HG03575 (cell line): ENCODE data around the gene NUTM2A.
"Not testable (repeated sequence)": the region's sequence is repeated elsewhere in the genome, so short reads cannot be mapped to it uniquely, and the experiment has no call there.

Experiments
- ATAC-seq: cut with Tn5 transposase; IDR thresholded peaks from one replicate; pipeline ENCODE4 v1.9.1; 2021; ENCODE audit not compliant: unreplicated experiment, insufficient number of reproducible peaks, low FRiP score; ENCODE audit errors: extremely low read depth

The NUTM2A gene, protein sequence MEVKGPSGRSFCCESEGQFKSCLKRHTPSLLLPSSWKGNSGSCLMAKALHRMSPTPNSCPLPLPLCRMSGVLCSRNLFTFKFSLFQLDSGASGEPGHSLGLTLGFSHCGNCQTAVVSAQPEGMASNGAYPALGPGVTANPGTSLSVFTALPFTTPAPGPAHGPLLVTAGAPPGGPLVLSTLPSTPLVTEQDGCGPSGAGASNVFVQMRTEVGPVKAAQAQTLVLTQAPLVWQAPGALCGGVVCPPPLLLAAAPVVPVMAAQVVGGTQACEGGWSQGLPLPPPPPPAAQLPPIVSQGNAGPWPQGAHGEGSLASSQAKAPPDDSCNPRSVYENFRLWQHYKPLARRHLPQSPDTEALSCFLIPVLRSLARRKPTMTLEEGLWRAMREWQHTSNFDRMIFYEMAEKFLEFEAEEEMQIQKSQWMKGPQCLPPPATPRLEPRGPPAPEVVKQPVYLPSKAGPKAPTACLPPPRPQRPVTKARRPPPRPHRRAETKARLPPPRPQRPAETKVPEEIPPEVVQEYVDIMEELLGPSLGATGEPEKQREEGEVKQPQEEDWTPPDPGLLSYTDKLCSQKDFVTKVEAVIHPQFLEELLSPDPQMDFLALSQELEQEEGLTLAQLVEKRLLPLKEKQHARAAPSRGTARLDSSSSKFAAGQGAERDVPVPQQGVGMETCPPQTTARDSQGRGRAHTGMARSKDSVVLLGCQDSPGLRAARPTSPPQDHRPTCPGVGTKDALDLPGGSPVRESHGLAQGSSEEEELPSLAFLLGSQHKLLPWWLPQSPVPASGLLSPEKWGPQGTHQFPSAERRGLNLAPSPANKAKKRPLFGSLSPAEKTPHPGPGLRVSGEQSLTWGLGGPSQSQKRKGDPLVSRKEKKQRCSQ

DNA sequence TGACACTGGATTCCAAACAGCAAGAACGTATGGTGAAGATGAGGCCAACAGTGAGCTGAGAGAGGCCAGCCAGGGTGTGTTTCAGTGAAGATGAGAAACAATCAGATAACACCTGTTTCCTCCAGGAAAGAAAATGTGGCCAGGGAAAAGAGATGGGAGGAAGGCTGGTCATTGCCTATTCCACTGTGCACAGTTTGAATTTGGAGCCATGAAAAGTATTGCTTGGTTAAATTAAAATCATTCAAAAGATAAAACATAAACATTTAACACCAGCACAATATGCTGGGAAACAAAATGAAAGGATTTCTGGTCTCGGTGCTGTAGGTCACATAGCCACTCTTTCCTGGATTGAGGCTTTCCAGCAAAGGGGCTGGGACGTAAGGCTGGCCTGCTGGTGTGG, at the start of gene NUTM2A:
Gene NUTM2A (plus strand): TSS at position 301 of the 400 bp plus-strand sequence. CDS start 383 bp downstream, outside the sequence.
- ATAC-seq = not testable (repeated sequence)

DNA sequence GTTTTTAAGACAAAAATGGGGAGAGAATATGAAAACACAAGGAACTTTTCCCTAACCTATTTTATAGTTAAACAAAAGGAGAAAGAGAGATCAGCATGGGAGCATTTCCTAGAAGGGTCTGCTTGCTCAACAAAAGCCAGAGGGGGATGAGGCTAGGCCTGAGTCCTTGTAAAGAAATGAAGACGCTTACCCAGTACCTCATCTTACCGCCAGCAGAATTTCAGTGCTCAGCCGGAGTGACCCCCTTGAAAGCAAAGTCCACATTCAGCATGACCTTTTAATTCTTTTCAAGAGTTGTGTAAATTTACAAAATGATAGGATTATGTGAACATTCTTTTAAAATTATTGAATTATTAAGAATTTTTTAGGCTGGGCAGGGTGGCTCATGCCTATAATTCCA, 47.7 kb upstream of the NUTM2A start:
- not testable (repeated sequence) for ATAC-seq

DNA sequence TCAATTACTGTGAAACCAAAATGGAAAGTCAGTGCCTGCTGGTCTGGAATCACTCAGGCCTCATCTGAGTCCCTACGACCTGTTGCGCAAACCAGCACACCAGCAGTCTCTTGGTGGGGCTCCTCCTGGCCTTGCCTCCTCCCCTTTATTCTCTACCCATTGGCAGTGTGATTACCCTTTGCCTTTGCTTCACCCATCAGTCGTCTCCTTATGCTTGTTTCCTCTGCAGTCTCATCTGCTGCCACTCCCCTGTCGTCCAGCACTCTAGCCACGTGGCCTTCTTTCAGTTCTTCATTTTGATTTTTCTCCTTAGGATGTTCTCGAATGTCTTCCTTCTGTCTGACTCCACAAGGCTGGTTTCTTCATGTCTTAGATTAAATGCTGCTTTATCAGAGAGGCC, 40.8 kb upstream of the NUTM2A start:
- ATAC-seq = not testable (repeated sequence)

DNA sequence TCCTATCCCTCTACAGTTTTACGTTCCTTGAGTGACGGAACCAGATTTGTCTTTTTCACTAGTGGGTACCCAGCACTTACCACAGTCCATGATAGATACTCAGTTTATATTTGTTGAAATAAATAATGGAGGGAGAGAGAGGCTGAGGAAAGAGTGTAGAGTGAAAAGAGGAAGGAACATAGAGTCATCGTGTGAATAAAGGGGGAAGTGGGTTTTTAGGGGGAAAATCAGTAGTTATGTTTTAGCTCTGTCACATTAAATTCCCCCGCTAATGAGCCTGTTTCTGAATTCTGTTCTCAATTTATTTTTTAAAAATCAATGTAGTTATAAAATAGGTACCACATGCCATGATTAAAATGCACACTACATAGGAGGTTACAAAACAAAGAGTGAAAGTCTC, 39.2 kb upstream of the NUTM2A start:
- not testable (repeated sequence) for ATAC-seq

DNA sequence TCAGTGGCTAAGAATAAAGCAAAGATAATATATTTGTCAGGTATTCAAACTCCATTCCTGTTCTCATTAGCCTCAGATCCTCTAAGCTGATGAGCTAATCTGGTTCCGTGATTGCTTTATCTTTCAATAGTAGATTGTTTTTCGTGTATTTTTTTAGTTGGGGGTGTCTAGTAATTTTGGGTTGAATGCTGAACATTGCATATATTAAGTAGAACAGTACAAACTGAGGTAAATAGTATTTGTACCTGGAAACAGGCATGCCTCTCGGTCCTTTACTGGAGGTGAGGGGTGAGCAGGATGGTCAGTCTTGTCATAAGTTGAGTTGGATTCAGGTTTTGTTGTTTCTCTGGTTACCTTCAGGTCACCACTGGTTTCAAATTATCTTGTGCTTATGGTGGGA, 37.7 kb upstream of the NUTM2A start:
- ATAC-seq = not testable (repeated sequence)

DNA sequence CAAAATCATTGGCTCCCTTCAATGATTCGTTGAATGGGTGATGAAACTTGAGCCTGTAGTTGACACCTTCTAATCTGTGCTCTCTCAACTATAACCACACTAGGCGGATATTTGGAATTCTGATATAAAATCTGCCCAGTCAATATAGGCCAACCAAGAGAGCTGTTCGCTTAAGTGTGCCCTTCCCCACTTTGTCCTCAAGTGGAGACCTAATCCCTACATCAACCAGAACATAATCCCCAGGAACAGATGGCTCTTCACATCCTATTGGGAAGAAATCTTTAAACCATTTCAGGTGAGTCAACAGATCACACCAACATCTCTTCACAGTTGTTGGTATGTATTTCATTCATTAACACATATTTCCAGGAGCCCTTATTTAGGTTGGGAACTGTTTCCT, 33.4 kb upstream of the NUTM2A start:
- not testable (repeated sequence) for ATAC-seq

DNA sequence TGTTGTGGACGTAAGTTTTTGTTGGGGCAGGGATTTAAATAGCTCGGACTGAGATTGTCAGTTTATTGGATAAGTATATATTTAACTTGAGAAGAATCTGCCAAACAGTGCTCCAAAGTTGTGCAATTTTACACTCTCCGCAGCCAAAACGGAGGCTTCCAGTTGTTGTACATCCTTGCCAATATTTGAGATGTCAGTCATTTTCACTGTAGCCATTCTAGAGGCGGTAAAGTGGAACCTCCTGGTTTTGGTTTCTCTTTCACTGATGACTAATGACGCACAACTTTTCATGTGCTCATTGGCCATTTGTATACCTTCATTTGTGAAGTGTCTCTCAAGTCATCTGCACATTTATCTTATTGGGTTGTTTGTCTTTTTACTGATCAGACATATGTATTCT, 24.3 kb upstream of the NUTM2A start:
- ATAC-seq = peak; percentile 60

DNA sequence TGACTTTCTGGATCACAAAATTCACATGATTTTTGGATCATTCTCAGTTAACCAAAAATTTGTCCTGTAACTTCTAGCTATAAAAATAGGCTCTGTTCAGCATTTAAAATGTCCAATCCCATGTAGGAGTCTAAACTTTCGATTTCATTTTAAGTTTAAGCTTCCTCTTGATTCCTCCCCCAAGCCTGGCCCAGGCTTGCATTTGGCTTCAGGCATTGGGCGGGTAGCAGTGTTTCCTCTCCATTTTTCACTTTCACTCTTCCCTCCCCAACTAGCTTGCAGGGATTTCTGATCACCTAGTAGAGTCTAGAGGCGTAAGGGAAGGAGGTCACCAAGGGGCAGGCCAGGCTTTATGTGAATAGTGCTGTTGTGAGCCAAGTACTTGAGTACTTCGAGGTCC, 20.4 kb upstream of the NUTM2A start:
- ATAC-seq = not testable (repeated sequence)

DNA sequence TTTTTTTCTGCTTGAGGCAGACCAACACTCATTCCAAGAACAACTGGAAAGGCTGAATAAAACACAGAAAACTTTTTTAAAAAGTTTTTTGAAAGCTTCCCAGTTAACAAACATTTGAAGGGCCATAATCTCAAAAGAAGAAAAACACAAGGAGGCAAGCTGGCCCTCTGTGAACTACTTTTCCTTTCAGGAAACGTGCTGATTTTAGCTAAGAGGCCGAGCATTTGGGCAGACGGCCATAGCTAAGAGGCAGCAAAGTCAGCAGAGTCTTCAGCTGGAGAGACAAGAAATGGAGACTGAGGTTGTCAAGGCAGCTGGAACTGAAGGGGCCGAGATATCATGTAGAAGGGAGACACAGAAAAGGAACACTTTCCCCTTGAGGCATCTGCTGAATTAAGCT, 18.3 kb upstream of the NUTM2A start:
- ATAC-seq = not testable (repeated sequence)

DNA sequence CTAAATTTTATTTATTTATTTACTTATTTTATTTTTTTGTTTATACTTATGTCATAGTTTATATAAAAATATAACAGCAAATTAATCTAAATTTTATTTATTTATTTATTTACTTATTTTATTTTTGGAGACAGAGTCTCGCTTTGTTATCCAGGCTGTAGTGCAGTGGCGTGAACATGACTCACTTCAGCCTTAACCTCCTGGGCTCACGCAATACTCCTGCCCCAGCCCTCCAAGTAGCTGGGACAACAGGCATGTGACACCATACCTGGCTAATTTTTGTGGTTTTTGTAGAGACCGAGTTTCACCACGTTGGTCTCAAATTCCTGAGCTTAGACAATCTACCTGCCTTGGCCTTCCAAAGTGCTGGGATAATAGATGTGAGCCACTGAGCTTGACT, 14.9 kb upstream of the NUTM2A start:
- ATAC-seq = not testable (repeated sequence)

DNA sequence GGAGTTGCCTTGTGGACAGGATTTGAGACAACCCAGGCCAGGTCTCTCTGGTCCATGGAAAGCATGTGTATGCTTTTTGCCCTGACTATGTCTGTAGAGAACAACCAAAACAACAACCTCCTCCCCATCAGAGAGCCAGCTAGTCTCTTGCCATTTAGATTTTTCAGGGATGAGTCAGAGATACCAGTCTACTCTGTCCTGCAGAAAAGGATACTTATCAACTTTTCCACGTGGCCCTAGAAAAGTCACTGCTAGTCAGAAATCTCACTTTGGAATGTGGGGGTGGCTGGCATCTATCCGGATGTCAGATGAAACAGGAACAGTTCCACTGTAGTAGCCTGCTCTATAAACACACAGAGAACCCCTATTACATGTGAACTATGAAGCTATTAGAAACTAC, 13.4 kb upstream of the NUTM2A start:
- not testable (repeated sequence) for ATAC-seq

DNA sequence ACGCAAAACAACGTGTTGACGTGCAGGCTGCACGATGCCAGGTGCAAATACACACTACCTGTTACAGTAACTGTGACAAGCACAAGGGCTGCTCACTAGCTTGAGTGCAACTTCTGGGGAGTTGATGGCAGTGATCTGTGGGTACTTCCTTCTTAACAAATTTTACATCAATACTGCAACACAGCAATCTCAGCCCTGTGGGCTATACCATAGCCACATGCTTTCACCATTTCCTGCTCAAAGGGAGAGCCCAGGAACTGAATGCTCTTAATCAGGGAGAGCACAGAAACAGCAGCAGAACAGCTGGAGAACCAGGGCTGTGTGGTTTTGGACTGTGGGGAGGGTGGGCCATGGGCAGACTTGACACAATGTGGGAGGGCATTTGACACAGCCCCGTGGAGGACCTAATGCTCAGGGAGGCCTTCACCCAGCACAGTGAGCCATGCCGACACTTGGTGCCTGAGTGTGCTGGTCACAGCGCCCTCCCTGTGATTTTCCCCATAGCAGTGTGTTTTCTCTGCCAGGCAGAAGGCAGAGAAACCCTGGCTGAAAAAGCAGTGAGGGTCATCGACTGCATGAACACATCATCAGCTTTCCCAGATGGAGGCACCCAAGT, 12.0 kb upstream of the NUTM2A start:
- not testable (repeated sequence) for ATAC-seq

DNA sequence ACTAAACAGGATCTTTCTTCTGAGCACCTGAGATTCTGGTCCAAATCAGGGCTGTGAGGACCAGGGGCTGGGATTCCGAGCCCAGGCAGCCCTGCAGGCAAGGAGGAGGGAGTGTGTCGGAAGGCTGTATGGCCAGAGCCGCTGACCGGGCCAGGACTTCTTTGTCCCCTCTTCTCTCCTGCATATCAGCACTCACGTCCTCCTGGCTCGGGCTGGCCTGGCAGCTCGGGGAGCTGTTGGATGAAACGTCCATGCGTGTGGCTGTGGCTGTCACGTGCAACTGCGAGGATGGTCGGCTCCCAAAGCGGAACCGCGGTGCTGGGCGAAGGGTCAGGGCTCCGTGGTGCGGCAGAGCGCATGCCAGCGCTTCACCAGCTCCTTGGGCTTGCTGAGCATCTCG, 11.4 kb upstream of the NUTM2A start:
- not testable (repeated sequence) for ATAC-seq

DNA sequence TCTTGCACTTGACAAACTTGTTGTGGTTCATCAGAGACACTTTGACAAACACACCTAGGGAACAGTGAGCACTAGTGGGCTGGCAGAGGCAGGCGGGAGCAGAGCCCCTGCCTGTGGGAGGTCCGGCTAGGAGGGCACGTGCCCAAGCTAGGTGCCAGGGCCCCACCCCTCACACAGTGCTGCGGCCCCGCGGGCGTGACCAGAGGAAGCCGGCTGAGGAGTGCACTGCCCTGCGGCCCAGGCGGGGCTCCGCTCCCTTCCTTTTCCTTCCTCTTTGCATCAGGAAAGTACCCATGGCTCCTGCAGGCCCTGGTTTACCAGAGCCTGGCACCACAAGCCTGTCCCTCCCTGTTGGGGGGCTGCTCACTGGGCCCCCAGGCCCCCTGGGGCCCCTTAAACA, 9.1 kb upstream of the NUTM2A start:
- not testable (repeated sequence) for ATAC-seq

DNA sequence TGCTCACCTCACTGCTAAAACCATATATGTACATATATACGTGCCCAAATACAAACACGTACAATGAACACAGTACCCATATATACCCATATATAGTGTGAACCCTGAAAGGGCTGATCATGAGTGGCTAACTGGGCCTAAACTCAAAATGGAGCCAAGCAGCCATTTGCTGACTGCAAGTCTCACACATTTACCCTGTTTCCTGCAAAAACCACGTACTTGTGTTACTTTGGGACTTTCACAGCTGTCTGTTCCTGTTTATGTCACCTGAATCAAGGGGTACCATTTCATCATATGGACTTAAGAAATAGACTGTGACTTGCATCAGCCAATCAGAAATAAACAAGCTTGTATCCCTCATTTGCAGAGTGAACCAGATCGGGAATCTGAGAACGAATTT, 5.9 kb upstream of the NUTM2A start:
- ATAC-seq = not testable (repeated sequence)

DNA sequence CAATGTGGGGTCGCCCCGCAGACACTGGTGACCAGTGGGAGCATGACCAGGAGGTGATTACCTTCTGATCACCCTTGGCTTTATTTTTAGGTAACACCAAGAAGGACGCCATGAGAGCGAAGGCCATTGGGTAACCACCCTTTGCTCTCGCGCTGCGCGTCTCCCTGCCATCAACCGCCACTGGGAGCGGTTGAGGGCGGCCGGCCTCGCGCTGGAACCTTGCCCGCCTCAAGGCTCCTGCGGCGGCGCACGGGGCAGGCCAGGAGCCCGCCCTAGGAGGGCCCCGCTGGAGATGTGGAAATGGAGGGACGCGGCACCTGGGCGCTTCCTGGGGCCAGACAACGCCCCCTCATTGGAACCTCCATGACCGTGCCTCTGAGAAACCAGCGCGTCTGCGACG, 2.5 kb upstream of the NUTM2A start:
- ATAC-seq = not testable (repeated sequence)

DNA sequence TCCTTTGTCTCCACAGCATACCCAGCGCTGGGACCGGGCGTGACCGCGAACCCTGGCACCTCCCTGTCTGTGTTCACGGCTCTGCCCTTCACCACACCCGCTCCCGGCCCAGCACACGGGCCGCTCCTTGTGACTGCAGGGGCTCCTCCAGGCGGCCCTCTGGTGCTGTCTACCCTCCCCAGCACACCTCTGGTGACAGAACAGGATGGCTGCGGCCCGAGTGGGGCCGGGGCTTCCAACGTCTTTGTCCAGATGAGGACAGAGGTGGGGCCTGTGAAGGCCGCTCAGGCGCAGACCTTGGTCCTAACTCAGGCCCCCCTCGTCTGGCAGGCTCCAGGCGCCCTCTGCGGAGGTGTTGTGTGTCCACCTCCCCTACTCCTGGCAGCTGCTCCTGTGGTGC, 3.0 kb downstream of the NUTM2A start:
- not testable (repeated sequence) for ATAC-seq

DNA sequence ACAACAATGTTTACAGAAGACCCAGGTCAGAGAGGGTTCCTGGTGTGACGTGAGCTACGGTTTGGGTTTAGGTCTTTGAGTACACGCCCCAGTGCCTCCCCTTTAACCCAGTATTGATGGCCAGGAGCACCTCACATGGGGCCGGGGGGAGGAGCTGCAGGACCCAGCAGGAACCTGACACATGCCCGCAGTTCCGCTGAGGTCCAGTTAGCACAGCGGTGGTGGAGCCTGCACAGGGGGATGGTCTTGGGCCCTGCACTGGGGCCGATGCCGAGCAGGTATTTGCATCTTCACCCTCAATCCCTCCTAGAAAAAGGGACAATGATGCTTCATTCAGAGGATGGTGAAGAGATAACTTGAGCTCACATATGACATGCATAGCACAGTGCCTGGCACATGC, 4.0 kb downstream of the NUTM2A start:
- ATAC-seq = not testable (repeated sequence)

DNA sequence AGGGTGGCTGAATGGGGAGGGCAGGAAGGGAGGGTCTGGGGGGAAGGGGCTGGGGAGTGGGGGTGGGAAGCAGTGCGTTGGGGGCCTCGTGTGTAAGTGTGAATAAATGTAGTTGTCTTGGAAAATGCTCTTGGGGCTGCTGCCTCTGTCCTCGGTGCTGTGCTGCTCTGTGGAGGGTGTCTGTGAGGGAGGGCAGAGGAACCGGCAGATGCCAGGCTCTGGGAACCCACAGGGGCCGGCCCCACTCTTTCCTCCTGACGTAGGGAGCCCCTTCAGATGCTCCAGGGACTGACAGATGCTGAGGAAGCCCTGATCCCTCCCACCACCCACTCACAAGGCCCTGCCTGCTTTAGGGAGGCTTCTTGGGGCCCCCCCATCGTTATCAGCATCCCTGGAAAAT, 9.6 kb downstream of the NUTM2A start:
- not testable (repeated sequence) for ATAC-seq
